Measurements from ENCODE around the gene HACE1. TPM values are rescaled to one million over a fixed set of nuclear protein-coding genes. Genes with fewer than 3 reads are reported as not detected.

The HACE1 gene
- total RNA-seq, 2 experiments from 2014 or later = 7.4 to 8.2 TPM

DNA sequence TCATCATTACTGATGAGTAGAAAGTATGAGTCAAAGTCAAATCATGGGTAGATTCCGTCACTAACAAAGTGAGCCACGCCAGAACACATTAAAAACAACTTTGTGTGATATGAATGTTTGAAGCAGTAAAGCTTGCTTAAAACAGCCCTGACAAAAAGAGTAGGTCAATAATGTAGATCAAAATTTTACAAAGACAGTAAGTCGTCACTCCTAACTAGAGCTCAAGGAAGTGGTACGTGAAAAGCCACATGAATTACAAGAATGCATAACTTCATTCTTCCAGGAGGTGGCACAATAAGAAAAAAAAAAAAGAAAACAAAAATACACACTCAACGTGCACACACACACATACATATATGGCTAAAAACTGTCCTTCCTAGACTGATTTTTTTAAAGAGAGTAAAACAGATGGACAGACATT is 69.9 kb downstream of the HACE1 start:
- intact Hi-C loops (cut with DNase I, micrococcal nuclease) = loop anchor here (2.0 to 5.0 kb wide), 2 partner anchors 288 to 289 kb away; no protein-coding TSS in a partner anchor
- H3K4me1 Mint-ChIP-seq (ENCODE audit: low read depth) = peaks cover 28% of the 10 kb centered on the region

DNA sequence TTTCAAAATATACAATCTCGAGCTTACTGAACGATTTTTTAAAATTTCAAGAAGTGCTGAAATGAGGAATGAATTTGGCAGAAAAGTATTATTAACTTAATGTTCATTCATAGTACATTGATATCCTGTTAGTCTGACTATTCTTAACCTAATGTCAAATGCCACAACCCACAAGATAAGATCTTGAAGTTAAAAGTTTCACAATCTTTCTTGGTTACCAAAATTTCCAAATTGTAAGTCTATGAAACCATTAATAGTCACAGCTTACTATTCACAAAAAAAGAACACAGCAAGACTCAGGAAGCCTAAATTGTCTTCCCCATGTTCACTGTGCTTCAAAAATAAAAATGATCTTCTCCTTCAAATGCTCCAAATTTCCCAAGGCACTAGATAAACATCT is 71.3 kb downstream of the HACE1 start:
- no peaks in the 10 kb centered on the region for H3K9me3 Mint-ChIP-seq
- no peaks in the 10 kb centered on the region for H3K4me1 ChIP-seq (ENCODE audit: insufficient read depth, low read length)
- H3K4me3 Mint-ChIP-seq = no peak overlapping the region
- peaks cover 4% of the 10 kb centered on the region for H3K36me3 ChIP-seq (ENCODE audit: insufficient read depth, low read length)
- no peak overlapping the region for H3K4me3 ChIP-seq (ENCODE audit: low read length)
- H3K27me3 Mint-ChIP-seq = no peaks in the 10 kb centered on the region
- H3K36me3 Mint-ChIP-seq (ENCODE audit: low read depth) = peaks cover 41% of the 10 kb centered on the region
- POLR2A ChIA-PET = no interaction called here
- TF ChIP-seq, protein P1, sequence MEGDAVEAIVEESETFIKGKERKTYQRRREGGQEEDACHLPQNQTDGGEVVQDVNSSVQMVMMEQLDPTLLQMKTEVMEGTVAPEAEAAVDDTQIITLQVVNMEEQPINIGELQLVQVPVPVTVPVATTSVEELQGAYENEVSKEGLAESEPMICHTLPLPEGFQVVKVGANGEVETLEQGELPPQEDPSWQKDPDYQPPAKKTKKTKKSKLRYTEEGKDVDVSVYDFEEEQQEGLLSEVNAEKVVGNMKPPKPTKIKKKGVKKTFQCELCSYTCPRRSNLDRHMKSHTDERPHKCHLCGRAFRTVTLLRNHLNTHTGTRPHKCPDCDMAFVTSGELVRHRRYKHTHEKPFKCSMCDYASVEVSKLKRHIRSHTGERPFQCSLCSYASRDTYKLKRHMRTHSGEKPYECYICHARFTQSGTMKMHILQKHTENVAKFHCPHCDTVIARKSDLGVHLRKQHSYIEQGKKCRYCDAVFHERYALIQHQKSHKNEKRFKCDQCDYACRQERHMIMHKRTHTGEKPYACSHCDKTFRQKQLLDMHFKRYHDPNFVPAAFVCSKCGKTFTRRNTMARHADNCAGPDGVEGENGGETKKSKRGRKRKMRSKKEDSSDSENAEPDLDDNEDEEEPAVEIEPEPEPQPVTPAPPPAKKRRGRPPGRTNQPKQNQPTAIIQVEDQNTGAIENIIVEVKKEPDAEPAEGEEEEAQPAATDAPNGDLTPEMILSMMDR (IDR thresholded peaks at IDR 0.05) = no peak
- DNase-seq (peak in 3 of 14 experiments; percentile 10 to 36 (median 17)), ATAC-seq (ENCODE audit: poor library complexity) (no peak)
- intact Hi-C loops (cut with DNase I, micrococcal nuclease) = no loop called here
- H3K27me3 ChIP-seq (ENCODE audit: control insufficient read depth in 1 of 2, insufficient read depth in 2 of 2, low read length in 2 of 2) = no peaks in the 10 kb centered on the region
- no peak overlapping the region for H3K27ac ChIP-seq (ENCODE audit: low read depth in 1 of 2, low read length in 2 of 2)
- H3K9me3 ChIP-seq (ENCODE audit: control insufficient read depth in 1 of 2, insufficient read depth in 1 of 2, low read length in 2 of 2) = no peaks in the 10 kb centered on the region
- CTCF ChIA-PET = interaction anchor here (2.3 kb wide), 1 partner anchor 71 kb away, joined by 7 read pairs; the partner anchor contains the start of gene HACE1
- H3K27ac Mint-ChIP-seq = peak overlapping the region; percentile 45
- H3K4me1 Mint-ChIP-seq (ENCODE audit: low read depth) = peaks cover 28% of the 10 kb centered on the region

More for the DNA sequence above, 69.9 kb downstream of the HACE1 start:
- Mint-ChIP-seq H3K9me3 (no peaks in the 10 kb centered on the region), H3K4me3 (peak overlapping the region; percentile 1), H3K27ac (peak overlapping the region; percentile 10), H3K27me3 (no peaks in the 10 kb centered on the region), H3K36me3 (ENCODE audit: low read depth) (peaks cover 39% of the 10 kb centered on the region)
- ChIA-PET CTCF (interaction anchor here (0.6 to 2.3 kb wide), 5 partner anchors 9 to 287 kb away, joined by 3 to 7 read pairs (median 4); partner anchors contain the start of gene HACE1), POLR2A (interaction anchor here (0.9 kb wide), 1 partner anchor 11 kb away, joined by 3 read pairs; no protein-coding TSS in a partner anchor)
- ATAC-seq (ENCODE audit: poor library complexity) (peak; percentile 94), DNase-seq (peak in 3 of 14 experiments; percentile 60 to 62 (median 61))
- no peaks in the 10 kb centered on the region for H3K9me3 ChIP-seq (ENCODE audit: control insufficient read depth in 1 of 2, insufficient read depth in 1 of 2, low read length in 2 of 2)
- no peaks in the 10 kb centered on the region for H3K4me1 ChIP-seq (ENCODE audit: insufficient read depth, low read length)
- no peak overlapping the region for H3K4me3 ChIP-seq (ENCODE audit: low read length)
- H3K36me3 ChIP-seq (ENCODE audit: insufficient read depth, low read length) = peaks cover 4% of the 10 kb centered on the region
- H3K27ac ChIP-seq (ENCODE audit: low read depth in 1 of 2, low read length in 2 of 2) = no peak overlapping the region
- TF ChIP-seq, protein P1 (IDR thresholded peaks at IDR 0.05) = peak; percentile 50
- no peaks in the 10 kb centered on the region for H3K27me3 ChIP-seq (ENCODE audit: control insufficient read depth in 1 of 2, insufficient read depth in 2 of 2, low read length in 2 of 2)

DNA sequence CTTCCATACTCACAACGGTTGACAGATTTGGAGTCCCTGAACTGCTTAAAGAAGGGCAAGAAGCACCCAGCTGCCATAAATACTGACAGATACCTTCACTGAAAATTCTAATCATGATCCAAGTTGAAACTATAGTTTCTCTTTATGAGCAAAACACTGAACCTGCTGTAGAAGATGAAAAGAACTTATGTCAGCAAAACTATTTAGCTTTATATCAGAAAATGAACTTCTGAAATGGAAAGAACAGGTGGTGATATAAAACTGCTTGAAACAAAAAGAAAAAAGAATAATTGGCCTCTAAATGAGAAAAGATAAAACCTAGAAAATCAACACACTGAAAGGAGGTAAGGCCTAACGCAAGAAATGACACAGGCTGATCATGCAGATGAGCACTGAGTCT is 72.4 kb downstream of the HACE1 start:
- peaks cover 28% of the 10 kb centered on the region for H3K4me1 Mint-ChIP-seq (ENCODE audit: low read depth)
- Histone ChIP-seq H3K27ac (ENCODE audit: low read depth in 1 of 2, low read length in 2 of 2) (no peak overlapping the region), H3K27me3 (ENCODE audit: control insufficient read depth in 1 of 2, insufficient read depth in 2 of 2, low read length in 2 of 2) (no peaks in the 10 kb centered on the region), H3K4me3 (ENCODE audit: low read length) (no peak overlapping the region), H3K36me3 (ENCODE audit: insufficient read depth, low read length) (peaks cover 8% of the 10 kb centered on the region), H3K4me1 (ENCODE audit: insufficient read depth, low read length) (no peaks in the 10 kb centered on the region), H3K9me3 (ENCODE audit: control insufficient read depth in 1 of 2, insufficient read depth in 1 of 2, low read length in 2 of 2) (no peaks in the 10 kb centered on the region)
- ChIA-PET CTCF (no interaction called here), POLR2A (no interaction called here)
- no peaks in the 10 kb centered on the region for H3K27me3 Mint-ChIP-seq
- intact Hi-C loops (cut with DNase I, micrococcal nuclease) = no loop called here
- H3K4me3 Mint-ChIP-seq = no peak overlapping the region
- peak overlapping the region; percentile 15 for H3K27ac Mint-ChIP-seq
- peaks cover 39% of the 10 kb centered on the region for H3K36me3 Mint-ChIP-seq (ENCODE audit: low read depth)
- DNase-seq (no peak), ATAC-seq (ENCODE audit: poor library complexity) (no peak)
- TF ChIP-seq, protein P1 (IDR thresholded peaks at IDR 0.05) = no peak
- H3K9me3 Mint-ChIP-seq = no peaks in the 10 kb centered on the region
